HL-60 (cell line): ENCODE measurements around the gene RFK.

Experiments
- DNase-seq, 2 experiments: peaks; one replicate each; pipeline ENCODE4 v3.0.0-alpha.2; 2010 to 2020; ENCODE audit warnings: low read depth in 1 of 2, low spot score in 1 of 2
- H3K27ac ChIP-seq: fragments of 250-450 bp; sonication (Bioruptor Pico); replicated peaks from 2 replicates; pipeline ENCODE4 v1.5.1; 2020; ENCODE audit warnings: mild to moderate bottlenecking, moderate library complexity
- H3K27me3 ChIP-seq: fragments of 250-450 bp; sonication (Bioruptor Pico); 2 replicates; pipeline ENCODE4 v1.5.1; 2021; ENCODE audit warnings: mild to moderate bottlenecking, moderate library complexity; ENCODE audit not compliant: insufficient read depth, poor library complexity, severe bottlenecking
- H3K4me3 ChIP-seq: replicated peaks from 2 replicates; pipeline ENCODE4 v1.5.1; 2011; ENCODE audit warnings: mild to moderate bottlenecking, control low read depth, low read length; ENCODE audit not compliant: insufficient read depth
- GABPA ChIP-seq: IDR thresholded peaks from 2 replicates; pipeline ENCODE4 v1.6.1; 2012; ENCODE audit warnings: low read depth
- POLR2AphosphoS5 ChIP-seq: IDR thresholded peaks from 2 replicates; pipeline ENCODE4 v1.6.1; 2012; ENCODE audit warnings: low read depth
- SPI1 ChIP-seq: IDR thresholded peaks from 2 replicates; pipeline ENCODE4 v1.6.1; 2012; ENCODE audit warnings: low read depth, mild to moderate bottlenecking, borderline replicate concordance
- TF ChIP-seq, protein P1 (sequence below): IDR thresholded peaks from 2 replicates; pipeline ENCODE4 v1.6.1; 2012; ENCODE audit warnings: low read depth; ENCODE audit not compliant: insufficient replicate concordance
- TF ChIP-seq, protein P2 (sequence below): IDR thresholded peaks from one replicate; pipeline ENCODE4 v1.5.1; 2011; ENCODE audit warnings: low read length, control low read depth, inconsistent platforms; ENCODE audit not compliant: insufficient read depth

RFK gene

DNA sequence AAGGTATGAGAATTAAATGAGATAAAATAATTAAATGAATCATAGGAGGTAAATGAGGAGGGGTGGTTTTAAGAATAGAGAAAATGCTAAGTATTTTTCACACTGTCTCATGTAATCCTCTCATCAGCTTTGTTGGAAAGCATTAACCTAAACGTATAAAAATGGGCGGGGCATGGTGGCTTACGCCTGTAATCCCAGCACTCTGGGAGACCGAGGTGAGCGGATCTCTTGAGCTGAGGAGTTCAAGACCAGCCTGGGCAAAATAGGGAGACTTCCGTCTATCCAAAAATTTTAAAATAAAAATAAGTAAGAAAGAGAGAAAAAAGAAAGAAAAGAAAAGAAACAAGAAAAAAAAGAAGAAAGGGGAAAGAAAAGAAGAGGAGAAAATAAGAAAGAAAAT lies 1.9 kb upstream of the RFK start:
- H3K27me3 ChIP-seq, result no peaks in the 10 kb centered on the region
- H3K27ac ChIP-seq, result peak overlapping the region; percentile 86
- no peak for DNase-seq
- H3K4me3 ChIP-seq, result no peak overlapping the region
- TF ChIP-seq, protein P1, sequence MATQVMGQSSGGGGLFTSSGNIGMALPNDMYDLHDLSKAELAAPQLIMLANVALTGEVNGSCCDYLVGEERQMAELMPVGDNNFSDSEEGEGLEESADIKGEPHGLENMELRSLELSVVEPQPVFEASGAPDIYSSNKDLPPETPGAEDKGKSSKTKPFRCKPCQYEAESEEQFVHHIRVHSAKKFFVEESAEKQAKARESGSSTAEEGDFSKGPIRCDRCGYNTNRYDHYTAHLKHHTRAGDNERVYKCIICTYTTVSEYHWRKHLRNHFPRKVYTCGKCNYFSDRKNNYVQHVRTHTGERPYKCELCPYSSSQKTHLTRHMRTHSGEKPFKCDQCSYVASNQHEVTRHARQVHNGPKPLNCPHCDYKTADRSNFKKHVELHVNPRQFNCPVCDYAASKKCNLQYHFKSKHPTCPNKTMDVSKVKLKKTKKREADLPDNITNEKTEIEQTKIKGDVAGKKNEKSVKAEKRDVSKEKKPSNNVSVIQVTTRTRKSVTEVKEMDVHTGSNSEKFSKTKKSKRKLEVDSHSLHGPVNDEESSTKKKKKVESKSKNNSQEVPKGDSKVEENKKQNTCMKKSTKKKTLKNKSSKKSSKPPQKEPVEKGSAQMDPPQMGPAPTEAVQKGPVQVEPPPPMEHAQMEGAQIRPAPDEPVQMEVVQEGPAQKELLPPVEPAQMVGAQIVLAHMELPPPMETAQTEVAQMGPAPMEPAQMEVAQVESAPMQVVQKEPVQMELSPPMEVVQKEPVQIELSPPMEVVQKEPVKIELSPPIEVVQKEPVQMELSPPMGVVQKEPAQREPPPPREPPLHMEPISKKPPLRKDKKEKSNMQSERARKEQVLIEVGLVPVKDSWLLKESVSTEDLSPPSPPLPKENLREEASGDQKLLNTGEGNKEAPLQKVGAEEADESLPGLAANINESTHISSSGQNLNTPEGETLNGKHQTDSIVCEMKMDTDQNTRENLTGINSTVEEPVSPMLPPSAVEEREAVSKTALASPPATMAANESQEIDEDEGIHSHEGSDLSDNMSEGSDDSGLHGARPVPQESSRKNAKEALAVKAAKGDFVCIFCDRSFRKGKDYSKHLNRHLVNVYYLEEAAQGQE, result no peak
- TF ChIP-seq GABPA (no peak), SPI1 (no peak), POLR2AphosphoS5 (no peak)
- TF ChIP-seq, protein P2, sequence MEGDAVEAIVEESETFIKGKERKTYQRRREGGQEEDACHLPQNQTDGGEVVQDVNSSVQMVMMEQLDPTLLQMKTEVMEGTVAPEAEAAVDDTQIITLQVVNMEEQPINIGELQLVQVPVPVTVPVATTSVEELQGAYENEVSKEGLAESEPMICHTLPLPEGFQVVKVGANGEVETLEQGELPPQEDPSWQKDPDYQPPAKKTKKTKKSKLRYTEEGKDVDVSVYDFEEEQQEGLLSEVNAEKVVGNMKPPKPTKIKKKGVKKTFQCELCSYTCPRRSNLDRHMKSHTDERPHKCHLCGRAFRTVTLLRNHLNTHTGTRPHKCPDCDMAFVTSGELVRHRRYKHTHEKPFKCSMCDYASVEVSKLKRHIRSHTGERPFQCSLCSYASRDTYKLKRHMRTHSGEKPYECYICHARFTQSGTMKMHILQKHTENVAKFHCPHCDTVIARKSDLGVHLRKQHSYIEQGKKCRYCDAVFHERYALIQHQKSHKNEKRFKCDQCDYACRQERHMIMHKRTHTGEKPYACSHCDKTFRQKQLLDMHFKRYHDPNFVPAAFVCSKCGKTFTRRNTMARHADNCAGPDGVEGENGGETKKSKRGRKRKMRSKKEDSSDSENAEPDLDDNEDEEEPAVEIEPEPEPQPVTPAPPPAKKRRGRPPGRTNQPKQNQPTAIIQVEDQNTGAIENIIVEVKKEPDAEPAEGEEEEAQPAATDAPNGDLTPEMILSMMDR, result no peak

DNA sequence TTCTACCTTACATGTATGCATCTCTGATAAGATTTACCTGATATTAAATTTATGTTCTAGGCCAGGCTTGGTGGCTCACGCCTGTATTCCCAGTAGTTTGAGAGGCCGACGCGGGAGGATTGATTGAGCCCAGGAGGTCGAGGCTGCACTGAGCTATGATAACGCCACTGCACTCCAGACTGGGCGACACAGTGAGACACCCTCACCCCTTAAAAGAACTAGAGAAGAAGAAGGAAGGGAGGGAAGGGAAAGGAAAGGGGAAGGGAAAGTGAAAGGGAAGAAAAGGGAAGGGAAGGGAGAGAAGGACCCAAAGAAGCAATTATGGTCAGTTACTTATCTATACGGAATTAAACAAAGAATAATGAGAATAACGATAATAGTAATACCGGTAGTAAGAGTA lies 1.2 kb upstream of the RFK start:
- peak in 1 of 2 experiments; percentile 31 for DNase-seq
- peak overlapping the region; percentile 86 for H3K27ac ChIP-seq
- H3K27me3 ChIP-seq, result no peaks in the 10 kb centered on the region
- peak; percentile 35; the same call in 1 of the 2 replicates for TF ChIP-seq SPI1
- no peak for TF ChIP-seq POLR2AphosphoS5
- TF ChIP-seq GABPA, result no peak
- TF ChIP-seq, protein P2, result no peak
- TF ChIP-seq, protein P1, result no peak
- peak overlapping the region; percentile 95 for H3K4me3 ChIP-seq

DNA sequence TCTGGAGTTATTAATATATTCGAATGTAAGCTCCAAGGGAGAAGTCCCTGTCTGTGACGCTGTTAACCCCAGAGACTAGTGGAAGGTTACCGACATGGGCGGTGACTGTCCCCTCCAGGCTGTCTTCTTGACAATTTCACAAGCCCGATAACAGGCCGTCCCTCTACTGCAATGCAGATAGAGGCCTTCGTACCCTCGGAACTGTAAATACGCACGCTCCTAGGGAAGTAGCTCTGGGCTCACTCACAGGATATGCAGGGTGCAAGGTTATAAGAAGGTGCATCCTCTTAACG lies 680 bp upstream of the RFK start:
- H3K4me3 ChIP-seq, result peak overlapping the region; percentile 95
- peak; percentile 62 to 91 for DNase-seq
- peak; percentile 56 for TF ChIP-seq GABPA
- TF ChIP-seq POLR2AphosphoS5, result peak; percentile 37; the same call in 1 of the 2 replicates
- peak; percentile 33; the same call in 1 of the 2 replicates for TF ChIP-seq SPI1
- TF ChIP-seq, protein P1, result no peak
- TF ChIP-seq, protein P2, result no peak

More for the DNA sequence above, 680 bp upstream of the RFK start:
- Histone ChIP-seq H3K27me3 (no peaks in the 10 kb centered on the region), H3K27ac (peak overlapping the region; percentile 86)
